OCI-LY7 (cell line): Measurements from ENCODE around the gene GNB4. TPM values are rescaled to one million over a fixed set of nuclear protein-coding genes. Genes with fewer than 3 reads are reported as not detected.

ENCODE experiments used
- BruUV-seq: library from RNA; stranded (reverse); fragments of 400-500 nt; replicated peaks from 2 replicates; lab custom pipeline; 2021; lab: Mats Ljungman, UMichigan
- CTCF ChIA-PET: fragments of 300-600 bp; sonication (Branson Sonifier 250); formaldehyde crosslinking; loops from one replicate; lab custom pipeline; 2022; ENCODE audit warnings: antibody characterized with exemption; ENCODE audit not compliant: unreplicated experiment; lab: Charles Lee
- POLR2A ChIA-PET: fragments of 300-600 bp; sonication (Branson Sonifier 250); formaldehyde crosslinking; loops from one replicate; lab custom pipeline; 2022; ENCODE audit warnings: antibody characterized with exemption; lab: Charles Lee
- DNase-seq: peaks from one replicate; pipeline ENCODE4 v3.0.0-alpha.2; 2015; ENCODE audit warnings: low spot score
- H2AFZ ChIP-seq: fragments of 200-600 bp; sonication (generic), shearing (Covaris generic); 2 replicates; pipeline ENCODE4 v1.6.1; 2014; ENCODE audit warnings: mild to moderate bottlenecking, antibody characterized with exemption, low read length, moderate library complexity
- H3K27ac ChIP-seq: fragments of 200-600 bp; sonication (generic); 2 replicates; pipeline ENCODE4 v1.5.1; 2014; ENCODE audit warnings: mixed run types, low read depth, mild to moderate bottlenecking, moderate library complexity, low read length, inconsistent platforms; ENCODE audit not compliant: poor library complexity, severe bottlenecking
- H3K36me3 ChIP-seq: fragments of 200-600 bp; sonication (generic); 2 replicates; pipeline ENCODE4 v1.6.1; 2014; ENCODE audit warnings: mild to moderate bottlenecking, antibody characterized with exemption, low read length, moderate library complexity, mixed read lengths; ENCODE audit not compliant: insufficient read depth
- H3K4me1 ChIP-seq: fragments of 200-600 bp; sonication (generic); 2 replicates; pipeline ENCODE4 v1.5.1; 2014; ENCODE audit warnings: mild to moderate bottlenecking, low read length; ENCODE audit not compliant: insufficient read depth, poor library complexity, severe bottlenecking
- H3K4me2 ChIP-seq: fragments of 200-600 bp; sonication (generic); 2 replicates; pipeline ENCODE4 v1.6.1; 2014; ENCODE audit warnings: mild to moderate bottlenecking, low read length
- H3K4me3 ChIP-seq: fragments of 200-600 bp; sonication (generic); 2 replicates; pipeline ENCODE4 v1.5.1; 2014; ENCODE audit warnings: mild to moderate bottlenecking, low read depth, low read length; ENCODE audit not compliant: poor library complexity, severe bottlenecking
- H3K79me2 ChIP-seq: fragments of 200-600 bp; sonication (generic); 2 replicates; pipeline ENCODE4 v1.6.1; 2016; ENCODE audit warnings: low read depth, mild to moderate bottlenecking, low read length, moderate library complexity, mixed read lengths; ENCODE audit not compliant: insufficient read depth
- H3K9me2 ChIP-seq: fragments of 200-600 bp; sonication (generic); 2 replicates; pipeline ENCODE4 v1.6.1; 2016; ENCODE audit warnings: mild to moderate bottlenecking, low read length, mixed read lengths; ENCODE audit not compliant: insufficient read depth
- H3K9me3 ChIP-seq: fragments of 200-600 bp; sonication (generic); 2 replicates; pipeline ENCODE4 v1.6.1; 2014; ENCODE audit warnings: mild to moderate bottlenecking, mixed run types, low read length, mixed read lengths
- H4K20me1 ChIP-seq: fragments of 200-600 bp; sonication (generic); 2 replicates; pipeline ENCODE4 v1.6.1; 2014; ENCODE audit warnings: mild to moderate bottlenecking, antibody characterized with exemption, low read length, moderate library complexity, mixed read lengths; ENCODE audit not compliant: insufficient read depth
- CTCF ChIP-seq: fragments of 200-600 bp; sonication (generic); conservative IDR thresholded peaks from 2 replicates; pipeline ENCODE4 v1.5.1; 2014; ENCODE audit warnings: mild to moderate bottlenecking, antibody characterized with exemption, low read length, moderate library complexity, mixed read lengths
- EZH2phosphoT487 ChIP-seq: fragments of 200-600 bp; sonication (generic); IDR thresholded peaks from 2 replicates; pipeline ENCODE4 v1.6.1; 2018; ENCODE audit warnings: low read depth, borderline replicate concordance, mild to moderate bottlenecking, mixed run types, antibody characterized with exemption, low read length, moderate library complexity, mixed read lengths
- intact Hi-C: fragments of 100-400 bp; cut with micrococcal nuclease; formaldehyde crosslinking; loops from one replicate; pipeline ENCODE4 v1.10.0; 2022; ENCODE audit not compliant: unreplicated experiment
- total RNA-seq, 2 experiments: library from RNA; depleted of rRNA in 1 of 2; stranded (reverse); fragments of >200 nt in 1 of 2; shearing (Covaris generic) in 1 of 2; gene quantifications; 2 replicates each; pipeline ENCODE4 v1.2.3, GENCODE V29; 2014 to 2022

The GNB4 gene
- total RNA-seq, 2 experiments from 2014 or later: 3.7 to 9.5 TPM

GRCh38 chr3:179482857-179483256, 31.6 kb upstream of the GNB4 start:
- Histone ChIP-seq H2AFZ (no peak overlapping the region), H4K20me1 (no peaks in the 10 kb centered on the region), H3K4me1 (no peaks in the 10 kb centered on the region), H3K36me3 (no peaks in the 10 kb centered on the region), H3K27ac (no peak overlapping the region), H3K4me2 (no peak overlapping the region), H3K9me3 (no peaks in the 10 kb centered on the region), H3K79me2 (no peaks in the 10 kb centered on the region), H3K4me3 (no peak overlapping the region), H3K9me2 (no peaks in the 10 kb centered on the region)
- CTCF ChIA-PET: no interaction called here
- intact Hi-C loops: no loop called here
- TF ChIP-seq EZH2phosphoT487: no peak
- TF ChIP-seq CTCF: no peak
- no peak for DNase-seq
- POLR2A ChIA-PET: interaction anchor here (1.0 to 1.3 kb wide), 3 partner anchors 10 to 126 kb away, joined by 3 to 7 read pairs (median 3); no protein-coding TSS in a partner anchor
- BruUV-seq: no TSS peak

- no peak overlapping the region for H3K4me3 ChIP-seq
- H3K27ac ChIP-seq: no peak overlapping the region
- ChIA-PET CTCF (interaction anchor here (1.3 kb wide), 1 partner anchor 10 kb away, joined by 3 read pairs; no protein-coding TSS in a partner anchor), POLR2A (interaction anchor here (0.8 to 1.4 kb wide), 5 partner anchors 9 to 406 kb away, joined by 3 to 5 read pairs (median 3); no protein-coding TSS in a partner anchor)
- H3K9me3 ChIP-seq: no peaks in the 10 kb centered on the region
- intact Hi-C loops: no loop called here
- peaks cover 10% of the 10 kb centered on the region for H3K4me1 ChIP-seq
- no TSS peak for BruUV-seq
- H3K4me2 ChIP-seq: no peak overlapping the region
- no peaks in the 10 kb centered on the region for H4K20me1 ChIP-seq
- H3K9me2 ChIP-seq: no peaks in the 10 kb centered on the region
- DNase-seq: peak; percentile 53
- H3K36me3 ChIP-seq: no peaks in the 10 kb centered on the region
- TF ChIP-seq CTCF (peak; percentile 43; the same call in 1 of the 2 replicates), EZH2phosphoT487 (no peak)
- no peaks in the 10 kb centered on the region for H3K79me2 ChIP-seq
- no peak overlapping the region for H2AFZ ChIP-seq
These were observed 24.9 kb upstream of the GNB4 start for GRCh38 chr3:179476215-179476614.

GRCh38 chr3:179474480-179474879, 23.2 kb upstream of the GNB4 start:
- no TSS peak for BruUV-seq
- H3K4me3 ChIP-seq: no peak overlapping the region
- H3K4me2 ChIP-seq: no peak overlapping the region
- ChIA-PET CTCF (no interaction called here), POLR2A (interaction anchor here (0.6 to 1.6 kb wide), 3 partner anchors 11 to 409 kb away, joined by 3 to 4 read pairs (median 3); partner anchors contain the start of gene GNB4)
- no peaks in the 10 kb centered on the region for H3K79me2 ChIP-seq
- H3K27ac ChIP-seq: no peak overlapping the region
- no peaks in the 10 kb centered on the region for H3K36me3 ChIP-seq
- H4K20me1 ChIP-seq: no peaks in the 10 kb centered on the region
- peak; percentile 15 for DNase-seq
- no peaks in the 10 kb centered on the region for H3K9me3 ChIP-seq
- peak overlapping the region; percentile 95; the same call in 1 of the 2 replicates for H2AFZ ChIP-seq
- intact Hi-C loops: no loop called here
- TF ChIP-seq CTCF (no peak), EZH2phosphoT487 (no peak)
- H3K9me2 ChIP-seq: no peaks in the 10 kb centered on the region
- H3K4me1 ChIP-seq: peaks cover 10% of the 10 kb centered on the region
